Liver (tissue), 9 donors: Measurements from ENCODE around the gene TMEM127. TPM values are rescaled to one million over a fixed set of nuclear protein-coding genes. Genes with fewer than 3 reads are reported as not detected.
A peak's percentile ranks its signal among the peaks of the same experiment; 100 is the strongest.

ENCODE experiments used
- DNase-seq: peaks from one replicate; pipeline ENCODE4 v3.0.0-alpha.2; 2017; ENCODE audit warnings: low spot score
- H3K27ac ChIP-seq, 2 donors: one replicate each; pipeline ENCODE4 v1.7.0; 2013; ENCODE audit warnings: inconsistent platforms in 2 of 2, low read length in 2 of 2, control low read depth in 1 of 2, low read depth in 1 of 2, mild to moderate bottlenecking in 1 of 2
- H3K27me3 ChIP-seq, 4 donors: one replicate each; pipeline versions ENCODE4 v1.6.1 to v1.7.0; 2013; ENCODE audit warnings: low read length in 3 of 4, inconsistent platforms in 1 of 4, mild to moderate bottlenecking in 1 of 4, moderate library complexity in 1 of 4; ENCODE audit not compliant: control insufficient read depth in 4 of 4, insufficient read depth in 4 of 4
- H3K36me3 ChIP-seq, 4 donors: one replicate each; pipeline versions ENCODE4 v1.6.1 to v1.7.0; 2013; ENCODE audit warnings: low read length in 3 of 4, mild to moderate bottlenecking in 3 of 4, low read depth in 1 of 4, moderate library complexity in 1 of 4; ENCODE audit not compliant: control insufficient read depth in 4 of 4, insufficient read depth in 3 of 4
- H3K4me1 ChIP-seq, 4 donors: one replicate each; pipeline versions ENCODE4 v1.6.1 to v1.7.0; 2013; ENCODE audit warnings: low read length in 3 of 4, mild to moderate bottlenecking in 3 of 4, moderate library complexity in 1 of 4; ENCODE audit not compliant: control insufficient read depth in 4 of 4, insufficient read depth in 4 of 4
- H3K4me3 ChIP-seq, 3 donors: one replicate each; pipeline versions ENCODE4 v1.6.1 to v1.7.0; 2013; ENCODE audit warnings: low read length in 3 of 3, control low read depth in 1 of 3, low read depth in 1 of 3, mild to moderate bottlenecking in 1 of 3
- H3K9ac ChIP-seq, 2 donors: one replicate each; pipeline ENCODE4 v1.7.0; 2013; ENCODE audit warnings: low read length in 2 of 2, mild to moderate bottlenecking in 2 of 2, moderate library complexity in 2 of 2, control low read depth in 1 of 2, low read depth in 1 of 2
- H3K9me3 ChIP-seq, 4 donors: one replicate each; pipeline versions ENCODE4 v1.6.1 to v1.7.0; 2013; ENCODE audit warnings: low read length in 3 of 4; ENCODE audit not compliant: control insufficient read depth in 4 of 4
- FOXA1 ChIP-seq: IDR thresholded peaks from 2 replicates; pipeline ENCODE4 v1.6.1; 2016; ENCODE audit warnings: antibody characterized with exemption
- FOXA2 ChIP-seq: IDR thresholded peaks from 2 replicates; pipeline ENCODE4 v1.6.1; 2016; ENCODE audit warnings: antibody characterized with exemption
- GABPA ChIP-seq, 2 donors: IDR thresholded peaks in 1 of 2; conservative IDR thresholded peaks in 1 of 2; 2 replicates each; pipeline ENCODE4 v1.6.1; 2016; ENCODE audit warnings: antibody characterized with exemption in 2 of 2, mild to moderate bottlenecking in 1 of 2, moderate library complexity in 1 of 2
- HNF4A ChIP-seq, 2 donors: conservative IDR thresholded peaks; 2 replicates each; pipeline ENCODE4 v1.6.1; 2016; ENCODE audit warnings: antibody characterized with exemption in 2 of 2, mild to moderate bottlenecking in 2 of 2
- HNF4G ChIP-seq: IDR thresholded peaks from 2 replicates; pipeline ENCODE4 v1.6.1; 2016; ENCODE audit warnings: antibody characterized with exemption
- JUND ChIP-seq, 2 donors: IDR thresholded peaks; 2 replicates each; pipeline ENCODE4 v1.6.1; 2016; ENCODE audit warnings: antibody characterized with exemption in 2 of 2
- NR2F2 ChIP-seq: IDR thresholded peaks from 2 replicates; pipeline ENCODE4 v1.6.1; 2016; ENCODE audit warnings: antibody characterized with exemption
- RAD21 ChIP-seq, 2 donors: IDR thresholded peaks; 2 replicates each; pipeline ENCODE4 v1.6.1; 2016; ENCODE audit warnings: antibody characterized with exemption in 2 of 2, mild to moderate bottlenecking in 2 of 2
- TAF1 ChIP-seq: conservative IDR thresholded peaks from 2 replicates; pipeline ENCODE4 v1.6.1; 2016; ENCODE audit warnings: antibody characterized with exemption, mild to moderate bottlenecking
- YY1 ChIP-seq: IDR thresholded peaks from 2 replicates; pipeline ENCODE4 v1.6.1; 2016; ENCODE audit warnings: antibody characterized with exemption, mild to moderate bottlenecking
- WGBS: extraction: QIAGEN DNeasy Blood & Tissue Kit; methylation state at CpG from one replicate; pipeline ENCODE4 v1.1.7; 2013; 5-methylcytosine and 5-hydroxymethylcytosine counted together
- polyA plus RNA-seq, 2 donors: library from polyadenylated mRNA; stranded (reverse) in 1 of 2; unstranded in 1 of 2; fragments of 200-250 nt in 1 of 2; fragments of >200 nt in 1 of 2; fragmentation: Nextera tagmentation in 1 of 2; extraction: Ambion mirVana in 1 of 2; gene quantifications; one replicate each; pipeline versions ENCODE4 v1.2.1 to v1.2.3, GENCODE V29; 2013 to 2015
- total RNA-seq, 2 donors: library from RNA; depleted of rRNA; stranded (reverse); fragments of >200 nt; gene quantifications; one replicate each; pipeline ENCODE4 v1.2.3, GENCODE V29; 2014
- TF ChIP-seq, protein P1 (sequence below): IDR thresholded peaks from 2 replicates; pipeline ENCODE4 v1.6.1; 2016; ENCODE audit warnings: antibody characterized with exemption, mild to moderate bottlenecking
- TF ChIP-seq, protein P2 (sequence below): IDR thresholded peaks from 2 replicates; pipeline ENCODE4 v1.6.1; 2016; ENCODE audit warnings: antibody characterized with exemption
- TF ChIP-seq, protein P3 (sequence below): fragments of 150-350 bp; IDR thresholded peaks from 2 replicates; pipeline ENCODE4 v1.5.1; 2017; ENCODE audit warnings: improper control_type of control experiment, low read depth, low read length; ENCODE audit not compliant: missing input control
- TF ChIP-seq, protein P4 (sequence below): IDR thresholded peaks from 2 replicates; pipeline ENCODE4 v1.6.1; 2016; ENCODE audit warnings: antibody characterized with exemption
- donor health status: healthy.
- donor health status: healthy.
- donor health status: healthy.
- donor health status: healthy.
- donor health status: healthy.

The TMEM127 gene
- total and polyA plus RNA-seq, 4 donors: 11.2 to 27.5 (median 18.4) TPM

DNA sequence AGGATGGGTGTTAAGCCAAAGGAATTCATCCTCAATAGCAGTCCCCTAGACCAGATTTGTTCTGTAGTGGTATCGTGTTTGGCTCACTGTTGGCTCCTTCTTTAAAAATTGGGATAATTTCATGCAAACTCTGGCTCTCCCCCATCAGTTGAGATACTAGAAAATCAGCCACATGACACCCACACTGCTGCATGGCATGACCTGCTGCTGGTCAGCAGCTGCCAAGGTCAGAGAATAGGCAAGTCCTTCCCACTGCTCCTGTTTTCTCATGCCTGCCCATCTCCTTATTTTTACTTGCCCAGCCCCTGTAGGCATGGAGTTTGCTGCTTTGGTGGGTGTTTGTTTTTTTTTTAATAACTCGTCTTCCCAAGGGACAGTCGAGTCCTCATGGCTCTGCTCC, 40.6 kb upstream of the TMEM127 start:
- peaks cover 9 to 22% (median 20%) of the 10 kb centered on the region in 4 donors for H3K36me3 ChIP-seq
- H3K4me3 ChIP-seq: peak overlapping the region; percentile 11 to 99 (median 81)
- H3K4me1 ChIP-seq: peaks cover 2 to 21% (median 15%) of the 10 kb centered on the region in 4 donors
- H3K27ac ChIP-seq: no peak overlapping the region
- WGBS: 91% methylated on average over 3 of the region's 3 CpGs
- DNase-seq: no peak
- H3K9ac ChIP-seq: no peak overlapping the region
- TF ChIP-seq FOXA2 (no peak), YY1 (no peak), RAD21 (IDR thresholded peaks at IDR 0.05) (no peak)
- no peaks in the 10 kb centered on the region for H3K9me3 ChIP-seq
- H3K27me3 ChIP-seq: no peaks in the 10 kb centered on the region

DNA sequence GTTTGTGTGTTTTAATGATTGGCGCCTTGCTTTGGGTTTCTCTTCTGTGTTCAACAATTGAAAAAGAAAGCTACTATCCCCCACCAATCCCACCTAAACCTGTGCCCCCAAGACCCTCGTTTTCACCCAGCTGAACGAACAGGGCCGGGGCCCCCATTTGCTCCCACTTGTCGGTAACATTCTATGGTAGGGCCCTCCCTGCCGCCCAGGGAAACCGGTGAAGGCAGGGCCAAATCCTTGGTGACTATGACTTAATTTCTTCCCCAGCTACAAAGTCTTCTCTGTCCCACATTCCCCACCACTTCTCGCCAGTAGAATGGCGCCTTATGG, 40.1 kb upstream of the TMEM127 start:
- 24% methylated on average over 9 of the region's 9 CpGs for WGBS

DNA sequence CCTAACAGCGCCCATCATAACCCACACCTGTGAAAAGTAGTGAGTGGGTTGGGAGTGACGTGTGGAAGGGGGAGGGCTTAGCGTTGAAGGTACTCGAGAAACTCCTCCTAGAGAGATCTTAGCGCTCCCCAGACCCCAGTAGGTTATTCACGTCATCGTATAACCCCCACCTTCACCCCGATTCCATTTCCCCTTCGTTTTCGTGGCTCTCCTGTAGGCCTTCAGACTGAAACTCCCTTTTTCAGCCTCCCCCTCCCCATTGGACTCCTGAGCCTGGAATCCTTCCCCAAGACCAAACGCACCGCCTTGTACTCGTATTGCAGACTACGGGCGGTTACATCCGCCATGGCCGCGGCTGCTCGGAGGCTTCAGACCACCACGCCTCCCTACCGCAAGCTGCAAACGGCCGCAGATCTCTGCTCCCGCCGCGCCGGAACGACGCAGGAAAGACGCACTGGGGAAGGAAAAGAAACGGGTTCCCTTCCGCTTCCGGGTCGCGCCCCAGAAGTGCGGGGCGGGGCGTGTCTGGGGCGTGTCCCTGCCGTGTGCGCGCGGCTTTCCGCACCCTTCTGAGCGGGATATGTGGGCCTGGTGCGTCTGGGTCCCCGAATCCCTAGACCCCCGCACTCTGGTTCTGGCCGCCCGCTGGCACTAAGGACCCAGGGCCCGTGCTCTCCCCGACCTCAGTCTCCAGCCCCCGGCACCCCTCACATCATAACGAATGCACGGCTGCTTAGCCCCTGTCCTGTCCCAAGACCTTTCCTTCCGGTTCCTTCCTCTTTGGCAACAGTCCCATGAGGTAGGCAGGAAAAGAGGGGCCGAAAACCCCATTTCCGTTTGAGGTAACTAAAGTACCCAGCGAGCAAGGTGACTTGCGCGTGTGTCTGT, 39.5 kb upstream of the TMEM127 start, which contains the start of gene SNRNP200:
Gene SNRNP200 (minus strand): TSS at position 456 of the 888 bp plus-strand sequence. CDS start 109 bp downstream, at position 347.
- no peaks in the 10 kb centered on the region for H3K9me3 ChIP-seq
- peak within 1 kb of the TSS; percentile 56 to 71 for H3K27ac ChIP-seq
- WGBS: 1% methylated on average over 61 of the region's 61 CpGs
- peaks cover 2 to 21% (median 15%) of the 10 kb centered on the region in 4 donors for H3K4me1 ChIP-seq
- H3K4me3 ChIP-seq: peak within 1 kb of the TSS; percentile 81 to 99 (median 92)
- peak; percentile 91 for DNase-seq
- peak within 1 kb of the TSS; percentile 58 to 91 for H3K9ac ChIP-seq
- peaks cover 9 to 29% (median 28%) of the 10 kb centered on the region in 4 donors for H3K36me3 ChIP-seq
- H3K27me3 ChIP-seq: no peaks in the 10 kb centered on the region
- TF ChIP-seq TAF1 (no peak), YY1 (peak; percentile 60), HNF4A (conservative IDR thresholded peaks at IDR 0.05) (peak in 1 of 2 donors; percentile 32), RAD21 (IDR thresholded peaks at IDR 0.05) (peak; percentile 46 to 63), HNF4G (no peak), JUND (IDR thresholded peaks at IDR 0.05) (no peak), NR2F2 (peak; percentile 85), GABPA (IDR thresholded peaks at IDR 0.05 in 1 of 2, conservative IDR thresholded peaks at IDR 0.05 in 1 of 2) (peak; percentile 93 to 99), FOXA1 (no peak)
- TF ChIP-seq, protein P1, sequence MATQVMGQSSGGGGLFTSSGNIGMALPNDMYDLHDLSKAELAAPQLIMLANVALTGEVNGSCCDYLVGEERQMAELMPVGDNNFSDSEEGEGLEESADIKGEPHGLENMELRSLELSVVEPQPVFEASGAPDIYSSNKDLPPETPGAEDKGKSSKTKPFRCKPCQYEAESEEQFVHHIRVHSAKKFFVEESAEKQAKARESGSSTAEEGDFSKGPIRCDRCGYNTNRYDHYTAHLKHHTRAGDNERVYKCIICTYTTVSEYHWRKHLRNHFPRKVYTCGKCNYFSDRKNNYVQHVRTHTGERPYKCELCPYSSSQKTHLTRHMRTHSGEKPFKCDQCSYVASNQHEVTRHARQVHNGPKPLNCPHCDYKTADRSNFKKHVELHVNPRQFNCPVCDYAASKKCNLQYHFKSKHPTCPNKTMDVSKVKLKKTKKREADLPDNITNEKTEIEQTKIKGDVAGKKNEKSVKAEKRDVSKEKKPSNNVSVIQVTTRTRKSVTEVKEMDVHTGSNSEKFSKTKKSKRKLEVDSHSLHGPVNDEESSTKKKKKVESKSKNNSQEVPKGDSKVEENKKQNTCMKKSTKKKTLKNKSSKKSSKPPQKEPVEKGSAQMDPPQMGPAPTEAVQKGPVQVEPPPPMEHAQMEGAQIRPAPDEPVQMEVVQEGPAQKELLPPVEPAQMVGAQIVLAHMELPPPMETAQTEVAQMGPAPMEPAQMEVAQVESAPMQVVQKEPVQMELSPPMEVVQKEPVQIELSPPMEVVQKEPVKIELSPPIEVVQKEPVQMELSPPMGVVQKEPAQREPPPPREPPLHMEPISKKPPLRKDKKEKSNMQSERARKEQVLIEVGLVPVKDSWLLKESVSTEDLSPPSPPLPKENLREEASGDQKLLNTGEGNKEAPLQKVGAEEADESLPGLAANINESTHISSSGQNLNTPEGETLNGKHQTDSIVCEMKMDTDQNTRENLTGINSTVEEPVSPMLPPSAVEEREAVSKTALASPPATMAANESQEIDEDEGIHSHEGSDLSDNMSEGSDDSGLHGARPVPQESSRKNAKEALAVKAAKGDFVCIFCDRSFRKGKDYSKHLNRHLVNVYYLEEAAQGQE: no peak
- TF ChIP-seq, protein P2, sequence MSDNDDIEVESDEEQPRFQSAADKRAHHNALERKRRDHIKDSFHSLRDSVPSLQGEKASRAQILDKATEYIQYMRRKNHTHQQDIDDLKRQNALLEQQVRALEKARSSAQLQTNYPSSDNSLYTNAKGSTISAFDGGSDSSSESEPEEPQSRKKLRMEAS: peak; percentile 85
- TF ChIP-seq, protein P3, sequence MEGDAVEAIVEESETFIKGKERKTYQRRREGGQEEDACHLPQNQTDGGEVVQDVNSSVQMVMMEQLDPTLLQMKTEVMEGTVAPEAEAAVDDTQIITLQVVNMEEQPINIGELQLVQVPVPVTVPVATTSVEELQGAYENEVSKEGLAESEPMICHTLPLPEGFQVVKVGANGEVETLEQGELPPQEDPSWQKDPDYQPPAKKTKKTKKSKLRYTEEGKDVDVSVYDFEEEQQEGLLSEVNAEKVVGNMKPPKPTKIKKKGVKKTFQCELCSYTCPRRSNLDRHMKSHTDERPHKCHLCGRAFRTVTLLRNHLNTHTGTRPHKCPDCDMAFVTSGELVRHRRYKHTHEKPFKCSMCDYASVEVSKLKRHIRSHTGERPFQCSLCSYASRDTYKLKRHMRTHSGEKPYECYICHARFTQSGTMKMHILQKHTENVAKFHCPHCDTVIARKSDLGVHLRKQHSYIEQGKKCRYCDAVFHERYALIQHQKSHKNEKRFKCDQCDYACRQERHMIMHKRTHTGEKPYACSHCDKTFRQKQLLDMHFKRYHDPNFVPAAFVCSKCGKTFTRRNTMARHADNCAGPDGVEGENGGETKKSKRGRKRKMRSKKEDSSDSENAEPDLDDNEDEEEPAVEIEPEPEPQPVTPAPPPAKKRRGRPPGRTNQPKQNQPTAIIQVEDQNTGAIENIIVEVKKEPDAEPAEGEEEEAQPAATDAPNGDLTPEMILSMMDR: no peak
- TF ChIP-seq, protein P4, sequence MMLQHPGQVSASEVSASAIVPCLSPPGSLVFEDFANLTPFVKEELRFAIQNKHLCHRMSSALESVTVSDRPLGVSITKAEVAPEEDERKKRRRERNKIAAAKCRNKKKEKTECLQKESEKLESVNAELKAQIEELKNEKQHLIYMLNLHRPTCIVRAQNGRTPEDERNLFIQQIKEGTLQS: no peak

More for the DNA sequence above, 40.1 kb upstream of the TMEM127 start:
- TF ChIP-seq, protein P1: no peak
- no peak for TF ChIP-seq TAF1
- Histone ChIP-seq H3K9ac (peak overlapping the region in 1 of 2 donors; percentile 17), H3K4me3 (peak overlapping the region; percentile 81 to 99 (median 92)), H3K27ac (peak overlapping the region; percentile 56 to 71), H3K36me3 (peaks cover 9 to 26% (median 24%) of the 10 kb centered on the region in 4 donors), H3K27me3 (no peaks in the 10 kb centered on the region), H3K9me3 (no peaks in the 10 kb centered on the region), H3K4me1 (peaks cover 2 to 21% (median 15%) of the 10 kb centered on the region in 4 donors)
- DNase-seq: no peak
